Activated T-cell treated with anti-CD3 and anti-CD28 coated beads, Interleukin-2, amount 50 U/mL, for 24 hours (primary cell): ENCODE data around the gene DDX11.
"Not testable (repeated sequence)": the region's sequence is repeated elsewhere in the genome, so short reads cannot be mapped to it uniquely, and the experiment has no call there.

ENCODE experiments used
- DNase-seq: peaks from one replicate; pipeline ENCODE4 v3.0.0-alpha.2; 2020
- H3K27ac Mint-ChIP-seq: 2 replicates; pipeline ENCODE4 v1.8.0; 2020; ENCODE audit warnings: mild to moderate bottlenecking, mixed read lengths
- H3K27me3 Mint-ChIP-seq: 2 replicates; pipeline ENCODE4 v1.8.0; 2020; ENCODE audit warnings: mixed read lengths
- H3K36me3 Mint-ChIP-seq: 2 replicates; pipeline ENCODE4 v1.8.0; 2020; ENCODE audit warnings: low read depth, mixed read lengths
- H3K4me1 Mint-ChIP-seq: 2 replicates; pipeline ENCODE4 v1.8.0; 2020; ENCODE audit warnings: low read depth, mixed read lengths
- H3K4me3 Mint-ChIP-seq: 2 replicates; pipeline ENCODE4 v1.8.0; 2020; ENCODE audit warnings: mild to moderate bottlenecking, moderate library complexity, mixed read lengths
- H3K9me3 Mint-ChIP-seq: 2 replicates; pipeline ENCODE4 v1.8.0; 2020; ENCODE audit warnings: mixed read lengths

DDX11 gene

DNA sequence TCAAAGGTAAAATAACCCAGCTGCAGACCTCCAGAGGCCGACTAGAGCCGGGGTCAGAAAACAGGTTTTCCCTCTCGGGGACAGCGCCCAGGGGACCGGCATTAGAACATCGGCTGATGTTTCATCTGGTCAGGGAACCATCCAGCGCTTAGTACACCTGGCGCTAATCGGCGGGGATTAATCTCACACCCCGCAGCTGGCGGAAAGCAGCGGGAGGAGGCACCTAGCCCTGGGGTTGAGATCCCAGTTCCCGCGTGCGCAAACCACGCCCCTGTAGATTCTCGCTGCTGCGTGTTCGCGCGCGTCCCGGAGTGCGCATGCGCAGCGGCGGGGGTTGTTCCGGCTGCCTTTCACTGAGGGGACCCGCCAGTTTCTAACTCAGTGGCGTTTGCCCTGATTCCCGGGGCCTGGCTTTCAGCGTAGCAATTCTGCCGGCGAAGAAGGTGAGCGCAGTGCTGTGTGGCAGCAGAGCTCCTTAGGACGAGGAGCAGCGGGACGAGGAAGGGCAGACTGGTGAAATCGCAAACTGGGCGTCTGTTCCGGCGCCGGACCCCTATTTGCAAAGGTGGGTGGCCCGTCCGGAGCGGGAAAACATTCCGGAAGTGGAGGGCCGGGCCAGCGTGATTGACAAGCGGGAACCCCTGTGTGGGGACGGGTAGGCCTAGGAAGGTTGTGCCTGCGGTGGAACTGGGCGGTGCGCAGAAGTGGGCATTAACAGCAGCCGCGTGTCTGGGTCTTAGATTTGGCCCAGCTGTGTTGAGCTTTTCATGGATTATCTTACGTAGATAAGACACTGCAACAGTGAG lies at the start of gene DDX11:
Gene DDX11 (plus strand): TSS at position 334 of the 806 bp plus-strand sequence. CDS start 4,534 bp downstream, outside the sequence.
- H3K27me3 Mint-ChIP-seq, H3K9me3 Mint-ChIP-seq: not testable (repeated sequence)
- Mint-ChIP-seq H3K27ac (peak within 1 kb of the TSS; percentile 98), H3K4me3 (peak within 1 kb of the TSS; percentile 97), H3K36me3 (peaks cover 44% of the 10 kb centered on the region), H3K4me1 (peaks cover 29% of the 10 kb centered on the region)
- peak; percentile 96 for DNase-seq

GRCh38 chr12:31026202-31026601 lies 47.5 kb upstream of the DDX11 start:
- H3K27me3 Mint-ChIP-seq = peaks cover 6% of the 10 kb centered on the region
- H3K4me1 Mint-ChIP-seq = no peaks in the 10 kb centered on the region

GRCh38 chr12:31027006-31027405 lies 46.7 kb upstream of the DDX11 start:
- not testable (repeated sequence) for H3K27ac Mint-ChIP-seq, H3K27me3 Mint-ChIP-seq

More at GRCh38 chr12:31026202-31026601, 47.5 kb upstream of the DDX11 start:
- no peaks in the 10 kb centered on the region for H3K36me3 Mint-ChIP-seq
- DNase-seq = no peak
- H3K4me3 Mint-ChIP-seq = no peak overlapping the region
- no peak overlapping the region for H3K27ac Mint-ChIP-seq
- H3K9me3 Mint-ChIP-seq = no peaks in the 10 kb centered on the region

GRCh38 chr12:31029468-31029867 lies 44.2 kb upstream of the DDX11 start:
- H3K27ac Mint-ChIP-seq = no peak overlapping the region

More at GRCh38 chr12:31027006-31027405, 46.7 kb upstream of the DDX11 start:
- not testable (repeated sequence) for DNase-seq, H3K36me3 Mint-ChIP-seq, H3K9me3 Mint-ChIP-seq, H3K4me3 Mint-ChIP-seq, H3K4me1 Mint-ChIP-seq

DNA sequence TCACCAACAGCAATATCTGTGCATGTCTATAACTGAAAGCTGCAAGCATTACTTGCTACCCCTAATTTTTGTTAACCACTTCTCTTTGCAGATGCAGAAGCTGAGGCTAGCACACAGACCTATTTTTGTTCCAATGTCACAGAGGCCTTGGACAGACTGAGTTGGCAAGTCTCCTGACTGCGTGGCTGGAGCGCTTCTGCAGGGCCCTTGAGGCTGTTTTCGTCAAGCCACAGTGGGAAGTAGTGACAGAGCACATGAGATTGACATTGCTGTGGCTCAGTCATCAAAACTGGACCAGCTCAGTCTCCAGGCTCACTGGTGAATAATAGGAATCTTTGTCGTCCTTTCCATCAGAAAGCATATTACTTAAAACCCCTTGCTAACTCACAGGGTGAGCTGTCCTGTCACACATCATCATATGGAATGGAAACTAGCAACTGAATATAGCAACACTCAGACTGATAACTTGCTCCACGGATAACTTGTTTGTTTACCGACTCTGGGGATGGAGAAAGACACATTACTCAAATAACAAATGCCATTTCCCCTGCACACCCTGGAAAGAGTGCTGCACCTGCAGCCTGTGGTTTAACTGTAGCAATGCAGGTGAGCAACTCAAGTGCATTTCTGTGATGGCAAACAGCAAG lies 43.6 kb upstream of the DDX11 start:
- Mint-ChIP-seq H3K9me3 (no peaks in the 10 kb centered on the region), H3K27me3 (peaks cover 2% of the 10 kb centered on the region), H3K4me3 (no peak overlapping the region), H3K27ac (no peak overlapping the region), H3K36me3 (no peaks in the 10 kb centered on the region), H3K4me1 (no peaks in the 10 kb centered on the region)
- no peak for DNase-seq

More at GRCh38 chr12:31029468-31029867, 44.2 kb upstream of the DDX11 start:
- Mint-ChIP-seq H3K4me3 (no peak overlapping the region), H3K4me1 (no peaks in the 10 kb centered on the region), H3K27me3 (peaks cover 2% of the 10 kb centered on the region), H3K36me3 (no peaks in the 10 kb centered on the region), H3K9me3 (no peaks in the 10 kb centered on the region)
- DNase-seq = no peak

DNA sequence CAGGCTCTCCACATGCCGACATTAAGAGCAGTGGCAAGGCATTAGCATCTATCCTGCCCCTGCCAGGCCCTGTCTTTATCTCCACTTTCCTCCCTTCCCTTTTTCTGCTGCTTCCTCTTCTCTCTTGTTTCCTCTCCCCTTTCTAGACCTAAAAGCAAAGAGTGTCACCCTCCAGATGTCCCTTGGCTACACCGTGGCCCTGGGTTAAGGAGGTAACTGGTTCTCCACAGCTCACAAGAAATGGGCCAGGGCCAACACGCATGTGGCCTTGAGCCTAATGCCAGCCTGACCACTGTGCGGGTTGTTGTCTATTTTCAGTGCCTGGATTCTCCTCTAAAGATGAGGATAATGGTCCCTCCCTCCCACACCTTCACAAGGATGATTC lies 41.7 kb upstream of the DDX11 start:
- H3K27me3 Mint-ChIP-seq = peaks cover 13% of the 10 kb centered on the region

GRCh38 chr12:31033146-31033545 lies 40.5 kb upstream of the DDX11 start:
- H3K27me3 Mint-ChIP-seq = peaks cover 18% of the 10 kb centered on the region
- H3K4me1 Mint-ChIP-seq = no peaks in the 10 kb centered on the region
- no peak overlapping the region for H3K4me3 Mint-ChIP-seq
- H3K27ac Mint-ChIP-seq = no peak overlapping the region
- no peaks in the 10 kb centered on the region for H3K9me3 Mint-ChIP-seq
- no peak for DNase-seq
- H3K36me3 Mint-ChIP-seq = no peaks in the 10 kb centered on the region

More for the DNA sequence above, 41.7 kb upstream of the DDX11 start:
- no peak overlapping the region for H3K27ac Mint-ChIP-seq
- H3K9me3 Mint-ChIP-seq = no peaks in the 10 kb centered on the region
- H3K4me3 Mint-ChIP-seq = no peak overlapping the region
- no peaks in the 10 kb centered on the region for H3K36me3 Mint-ChIP-seq
- H3K4me1 Mint-ChIP-seq = no peaks in the 10 kb centered on the region
- no peak for DNase-seq

- Mint-ChIP-seq H3K9me3 (no peaks in the 10 kb centered on the region), H3K27me3 (peaks cover 19% of the 10 kb centered on the region), H3K4me3 (no peak overlapping the region), H3K36me3 (no peaks in the 10 kb centered on the region), H3K27ac (no peak overlapping the region), H3K4me1 (no peaks in the 10 kb centered on the region)
- DNase-seq = no peak
Measured at GRCh38 chr12:31033681-31034080, 40.0 kb upstream of the DDX11 start.

DNA sequence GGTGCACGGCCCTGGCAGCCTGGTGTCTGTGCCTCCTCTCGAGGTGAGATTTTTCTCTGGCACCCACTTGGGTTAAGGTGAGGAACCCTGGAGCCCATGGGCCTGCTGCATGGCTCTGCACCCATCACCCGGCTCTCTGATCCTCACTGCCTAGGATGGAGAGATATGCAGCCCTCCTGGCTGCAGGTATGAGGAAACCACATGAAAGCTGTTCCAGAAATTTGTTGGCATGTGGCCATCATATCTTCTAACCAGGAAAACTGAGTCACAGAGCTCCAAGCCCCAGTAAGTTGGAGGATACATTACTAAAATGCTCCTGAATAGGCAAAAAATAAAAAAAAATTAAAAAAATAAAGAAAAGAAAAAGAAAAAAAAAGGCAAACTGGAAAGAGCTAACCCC lies 39.3 kb upstream of the DDX11 start:
- no peak overlapping the region for H3K4me3 Mint-ChIP-seq
- no peaks in the 10 kb centered on the region for H3K36me3 Mint-ChIP-seq
- peaks cover 19% of the 10 kb centered on the region for H3K27me3 Mint-ChIP-seq
- DNase-seq = no peak
- no peak overlapping the region for H3K27ac Mint-ChIP-seq
- H3K4me1 Mint-ChIP-seq = no peaks in the 10 kb centered on the region
- H3K9me3 Mint-ChIP-seq = no peaks in the 10 kb centered on the region

DNA sequence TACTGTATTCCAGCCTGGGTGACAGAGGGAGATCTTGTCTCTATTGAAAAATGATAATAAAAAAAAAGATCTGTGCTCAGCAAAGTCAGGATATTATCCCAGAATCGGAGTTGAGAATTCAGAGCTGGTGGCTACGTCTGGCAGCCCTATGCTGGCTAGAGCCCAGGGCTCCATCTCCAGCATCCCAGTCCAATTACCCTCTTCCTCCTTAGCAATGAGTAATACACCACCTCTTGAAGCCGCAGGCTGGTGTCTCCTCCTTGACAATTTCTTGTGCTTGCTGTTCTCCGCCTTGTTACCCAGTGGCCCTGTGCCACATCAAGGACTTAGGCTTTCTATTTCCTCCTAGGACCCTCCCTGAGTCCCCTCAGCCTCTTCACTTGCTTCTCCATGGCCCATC lies 38.4 kb upstream of the DDX11 start:
- Mint-ChIP-seq H3K4me3 (no peak overlapping the region), H3K36me3 (no peaks in the 10 kb centered on the region), H3K27ac (no peak overlapping the region), H3K9me3 (no peaks in the 10 kb centered on the region), H3K27me3 (peaks cover 19% of the 10 kb centered on the region), H3K4me1 (no peaks in the 10 kb centered on the region)
- DNase-seq = no peak

DNA sequence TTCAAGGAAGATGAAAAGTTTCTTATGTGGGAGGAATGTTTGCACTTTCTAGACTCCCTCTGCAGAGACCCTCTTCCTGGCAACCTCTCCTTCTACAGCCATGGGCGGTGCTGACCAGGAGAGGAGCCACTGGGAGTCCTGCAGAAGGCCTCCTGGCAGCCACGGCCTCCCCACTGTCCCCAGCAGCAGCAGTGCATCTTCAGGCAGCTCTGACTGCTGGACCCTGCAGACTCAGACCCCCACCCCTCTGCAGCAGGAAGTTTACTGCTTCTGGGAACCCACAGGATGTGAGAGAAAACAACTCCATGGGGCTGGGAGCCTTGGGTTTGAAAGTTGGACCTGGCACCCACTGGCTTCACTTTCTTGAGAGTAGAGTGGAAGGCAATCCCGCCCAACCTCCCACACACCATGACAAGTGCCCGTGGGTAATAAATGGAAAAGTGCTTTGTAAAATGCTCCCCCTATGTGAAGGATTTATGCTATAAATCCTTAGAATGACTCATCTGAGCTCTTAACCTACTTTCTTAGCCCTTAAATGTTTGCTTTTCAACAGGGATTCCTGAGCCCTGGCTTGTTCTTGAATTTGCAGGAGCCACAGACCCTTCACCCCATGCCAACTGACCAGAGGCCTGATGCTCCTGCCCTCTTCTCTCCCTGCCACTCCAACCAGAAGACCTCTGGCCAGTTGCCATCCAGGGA lies 37.5 kb upstream of the DDX11 start:
- no peaks in the 10 kb centered on the region for H3K9me3 Mint-ChIP-seq
- H3K4me3 Mint-ChIP-seq = no peak overlapping the region
- no peak overlapping the region for H3K27ac Mint-ChIP-seq
- peaks cover 19% of the 10 kb centered on the region for H3K27me3 Mint-ChIP-seq
- DNase-seq = no peak
- no peaks in the 10 kb centered on the region for H3K4me1 Mint-ChIP-seq
- H3K36me3 Mint-ChIP-seq = no peaks in the 10 kb centered on the region

- DNase-seq = no peak
- no peak overlapping the region for H3K27ac Mint-ChIP-seq
- no peaks in the 10 kb centered on the region for H3K36me3 Mint-ChIP-seq
- H3K4me3 Mint-ChIP-seq = no peak overlapping the region
- no peaks in the 10 kb centered on the region for H3K9me3 Mint-ChIP-seq
- no peaks in the 10 kb centered on the region for H3K4me1 Mint-ChIP-seq
- peaks cover 19% of the 10 kb centered on the region for H3K27me3 Mint-ChIP-seq
Measured at GRCh38 chr12:31037028-31037427, 36.6 kb upstream of the DDX11 start.

DNA sequence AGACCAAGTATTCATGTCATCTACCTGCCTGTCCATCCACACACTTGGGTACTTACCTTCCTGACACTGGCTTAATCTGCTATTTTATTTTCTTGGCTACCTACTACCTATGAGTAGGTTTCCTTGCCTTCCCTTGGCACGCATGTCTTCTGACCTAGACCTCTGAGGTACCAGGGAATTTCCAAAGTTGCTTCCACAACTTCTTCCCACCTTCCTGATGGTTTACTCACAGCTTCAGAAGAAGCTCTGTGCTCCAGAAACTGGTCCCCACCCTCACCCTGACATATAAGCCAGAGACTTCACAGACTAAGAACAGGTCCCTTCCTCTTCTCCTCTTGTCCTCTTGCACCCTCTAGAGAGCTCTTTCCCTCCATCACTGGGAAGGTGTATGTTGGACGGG lies 35.7 kb upstream of the DDX11 start:
- H3K9me3 Mint-ChIP-seq = no peaks in the 10 kb centered on the region
- no peak overlapping the region for H3K27ac Mint-ChIP-seq
- no peaks in the 10 kb centered on the region for H3K4me1 Mint-ChIP-seq
- H3K36me3 Mint-ChIP-seq = no peaks in the 10 kb centered on the region
- H3K27me3 Mint-ChIP-seq = peaks cover 19% of the 10 kb centered on the region
- H3K4me3 Mint-ChIP-seq = no peak overlapping the region
- no peak for DNase-seq

- Mint-ChIP-seq H3K27ac (no peak overlapping the region), H3K27me3 (peaks cover 15% of the 10 kb centered on the region), H3K4me1 (no peaks in the 10 kb centered on the region), H3K36me3 (no peaks in the 10 kb centered on the region), H3K9me3 (no peaks in the 10 kb centered on the region), H3K4me3 (no peak overlapping the region)
- no peak for DNase-seq
Measured at GRCh38 chr12:31041033-31041564, 32.6 kb upstream of the DDX11 start.
